H4 (cell line): ENCODE results near the gene LRRC27. TPM values are rescaled to one million over a fixed set of nuclear protein-coding genes. Genes with fewer than 3 reads are reported as not detected.

ENCODE experiments used
- DNase-seq: peaks from one replicate; pipeline ENCODE4 v3.0.0-alpha.2; 2015; ENCODE audit warnings: low spot score
- total RNA-seq: library from RNA; depleted of rRNA; stranded (reverse); fragments of >200 nt; shearing (Covaris generic); gene quantifications from 2 replicates; pipeline ENCODE4 v1.2.3, GENCODE V29; 2014

LRRC27 gene
- total RNA-seq, 1 experiment from 2014 or later = 4.7 TPM

- no peak for DNase-seq
These were observed 82.5 kb downstream of the LRRC27 start for GRCh38 chr10:132414402-132415016.

- DNase-seq = no peak
These were observed 83.3 kb downstream of the LRRC27 start for GRCh38 chr10:132415255-132415654.

GRCh38 chr10:132415956-132416355 is 84.0 kb downstream of the LRRC27 start:
- DNase-seq = no peak

GRCh38 chr10:132416566-132417256 is 84.7 kb downstream of the LRRC27 start:
- no peak for DNase-seq

GRCh38 chr10:132417257-132417910 is 85.4 kb downstream of the LRRC27 start:
- no peak for DNase-seq

GRCh38 chr10:132417957-132418441 is 86.0 kb downstream of the LRRC27 start:
- DNase-seq = no peak

GRCh38 chr10:132418527-132419416 is 86.8 kb downstream of the LRRC27 start:
- DNase-seq = peak; percentile 41

- no peak for DNase-seq
These were observed 87.8 kb downstream of the LRRC27 start for GRCh38 chr10:132419538-132420468.

- DNase-seq = no peak
These were observed 88.5 kb downstream of the LRRC27 start for GRCh38 chr10:132420469-132420980.

- peak; percentile 50 for DNase-seq
These were observed 89.2 kb downstream of the LRRC27 start for GRCh38 chr10:132420981-132421846.

- no peak for DNase-seq
These were observed 90.1 kb downstream of the LRRC27 start for GRCh38 chr10:132421847-132422751.

- DNase-seq = no peak
These were observed 91.2 kb downstream of the LRRC27 start for GRCh38 chr10:132422903-132423825.

GRCh38 chr10:132423966-132424861 is 92.2 kb downstream of the LRRC27 start:
- DNase-seq = no peak

- DNase-seq = no peak
These were observed 93.2 kb downstream of the LRRC27 start for GRCh38 chr10:132425029-132425756.

- no peak for DNase-seq
These were observed 93.8 kb downstream of the LRRC27 start for GRCh38 chr10:132425757-132426155.
